Hepatocyte (in vitro differentiated cells): ENCODE results near the gene WDR33.

Experiments used
- EZH2 ChIP-seq: fragments of 200-600 bp; sonication (generic); IDR thresholded peaks from 2 replicates; pipeline ENCODE4 v1.6.1; 2016; ENCODE audit warnings: antibody characterized with exemption, mild to moderate bottlenecking, borderline replicate concordance
- TF ChIP-seq, protein P1 (sequence below): fragments of 200-600 bp; sonication (generic); IDR thresholded peaks from 2 replicates; pipeline ENCODE4 v1.5.1; 2016; ENCODE audit warnings: antibody characterized with exemption, mild to moderate bottlenecking; ENCODE audit not compliant: poor library complexity

GRCh38 chr2:127662937-127663565 lies 147.9 kb downstream of the WDR33 start:
- TF ChIP-seq, protein P1, sequence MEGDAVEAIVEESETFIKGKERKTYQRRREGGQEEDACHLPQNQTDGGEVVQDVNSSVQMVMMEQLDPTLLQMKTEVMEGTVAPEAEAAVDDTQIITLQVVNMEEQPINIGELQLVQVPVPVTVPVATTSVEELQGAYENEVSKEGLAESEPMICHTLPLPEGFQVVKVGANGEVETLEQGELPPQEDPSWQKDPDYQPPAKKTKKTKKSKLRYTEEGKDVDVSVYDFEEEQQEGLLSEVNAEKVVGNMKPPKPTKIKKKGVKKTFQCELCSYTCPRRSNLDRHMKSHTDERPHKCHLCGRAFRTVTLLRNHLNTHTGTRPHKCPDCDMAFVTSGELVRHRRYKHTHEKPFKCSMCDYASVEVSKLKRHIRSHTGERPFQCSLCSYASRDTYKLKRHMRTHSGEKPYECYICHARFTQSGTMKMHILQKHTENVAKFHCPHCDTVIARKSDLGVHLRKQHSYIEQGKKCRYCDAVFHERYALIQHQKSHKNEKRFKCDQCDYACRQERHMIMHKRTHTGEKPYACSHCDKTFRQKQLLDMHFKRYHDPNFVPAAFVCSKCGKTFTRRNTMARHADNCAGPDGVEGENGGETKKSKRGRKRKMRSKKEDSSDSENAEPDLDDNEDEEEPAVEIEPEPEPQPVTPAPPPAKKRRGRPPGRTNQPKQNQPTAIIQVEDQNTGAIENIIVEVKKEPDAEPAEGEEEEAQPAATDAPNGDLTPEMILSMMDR: no peak
- no peak for TF ChIP-seq EZH2
